SK-N-SH (cell line): ENCODE data around the gene IL18. TPM values are rescaled to one million over a fixed set of nuclear protein-coding genes. Genes with fewer than 3 reads are reported as not detected.

Source experiments
- CTCF ChIA-PET: fragments of 300-600, 350-600 bp; formaldehyde crosslinking; extraction: SDS; loops from one replicate; lab custom pipeline; 2021; lab: Yijun Ruan, JAX
- POLR2A ChIA-PET: fragments of 350-600 bp; sonication (Branson Sonifier 250); formaldehyde crosslinking; extraction: SDS; loops from one replicate; lab custom pipeline; 2020; ENCODE audit warnings: antibody characterized with exemption, inconsistent platforms; lab: Yijun Ruan, JAX
- DNase-seq: peaks from one replicate; pipeline ENCODE4 v3.0.0; 2012
- H2AFZ ChIP-seq: fragments of 200-600 bp; sonication (generic); 2 replicates; pipeline ENCODE4 v1.8.1; 2016; ENCODE audit warnings: antibody characterized with exemption, mild to moderate bottlenecking, low read depth
- H3F3A ChIP-seq: fragments of 200-600 bp; sonication (generic); replicated peaks from 2 replicates; pipeline ENCODE3; 2016; ENCODE audit warnings: antibody characterized with exemption, mild to moderate bottlenecking; ENCODE audit not compliant: insufficient read depth
- H3K27ac ChIP-seq, 2 experiments: fragments of 200-500 bp in 1 of 2; fragments of 200-600 bp in 1 of 2; sonication (Bioruptor generic) in 1 of 2; sonication (generic), shearing (Covaris generic) in 1 of 2; 2 replicates each; pipeline versions ENCODE4 v1.5.1 to v1.6.1; 2014 to 2016; ENCODE audit warnings: low read depth in 2 of 2, inconsistent platforms in 1 of 2, low read length in 1 of 2, mild to moderate bottlenecking in 1 of 2, mixed read lengths in 1 of 2
- H3K27me3 ChIP-seq: fragments of 200-600 bp; sonication (generic), shearing (Covaris generic); 2 replicates; pipeline ENCODE4 v1.6.1; 2016; ENCODE audit warnings: mixed run types; ENCODE audit not compliant: insufficient read depth
- H3K36me3 ChIP-seq, 2 experiments: fragments of 200-500 bp in 1 of 2; fragments of 200-600 bp in 1 of 2; sonication (Bioruptor generic) in 1 of 2; sonication (generic) in 1 of 2; replicated peaks in 1 of 2; 2 replicates each; pipeline versions ENCODE3 to v1.5.1; 2014 to 2016; ENCODE audit warnings: low read length in 1 of 2, mild to moderate bottlenecking in 1 of 2; ENCODE audit not compliant: insufficient read depth in 2 of 2, control insufficient read depth in 1 of 2
- H3K4me1 ChIP-seq, 2 experiments: fragments of 200-500 bp in 1 of 2; fragments of 200-600 bp in 1 of 2; sonication (Bioruptor generic) in 1 of 2; sonication (generic), shearing (Covaris generic) in 1 of 2; 2 replicates each; pipeline versions ENCODE4 v1.5.1 to v1.6.1; 2014 to 2016; ENCODE audit warnings: low read depth in 1 of 2, low read length in 1 of 2, mixed run types in 1 of 2; ENCODE audit not compliant: insufficient read depth in 2 of 2, control insufficient read depth in 1 of 2
- H3K4me2 ChIP-seq: fragments of 200-600 bp; sonication (generic), shearing (Covaris generic); 2 replicates; pipeline ENCODE4 v1.6.1; 2017; ENCODE audit warnings: mixed run types
- H3K4me3 ChIP-seq, 2 experiments: fragments of 200-500 bp in 1 of 2; fragments of 200-600 bp in 1 of 2; sonication (Bioruptor generic) in 1 of 2; sonication (generic), shearing (Covaris generic) in 1 of 2; 2 replicates each; pipeline versions ENCODE4 v1.5.1 to v1.8.1; 2014 to 2016; ENCODE audit warnings: low read depth in 2 of 2, inconsistent platforms in 1 of 2, low read length in 1 of 2, mild to moderate bottlenecking in 1 of 2, mixed read lengths in 1 of 2, moderate library complexity in 1 of 2
- H3K79me2 ChIP-seq: fragments of 200-600 bp; sonication (generic); 2 replicates; pipeline ENCODE4 v1.8.1; 2017; ENCODE audit warnings: mild to moderate bottlenecking; ENCODE audit not compliant: insufficient read depth
- H3K9ac ChIP-seq: fragments of 200-600 bp; sonication (generic); 2 replicates; pipeline ENCODE4 v1.6.1; 2017; ENCODE audit warnings: mixed run types
- H3K9me2 ChIP-seq: fragments of 200-600 bp; sonication (generic); 2 replicates; pipeline ENCODE4 v1.6.1; 2017; ENCODE audit warnings: mixed run types
- H3K9me3 ChIP-seq: fragments of 200-600 bp; sonication (generic); 2 replicates; pipeline ENCODE4 v1.6.1; 2017; ENCODE audit warnings: mixed run types, mild to moderate bottlenecking, moderate library complexity
- H4K20me1 ChIP-seq: fragments of 200-600 bp; sonication (generic); 2 replicates; pipeline ENCODE4 v1.6.1; 2017; ENCODE audit warnings: mild to moderate bottlenecking, mixed run types; ENCODE audit not compliant: insufficient read depth
- CHD2 ChIP-seq: fragments of 150-350 bp; IDR thresholded peaks from 2 replicates; pipeline ENCODE4 v1.6.1; 2018; ENCODE audit warnings: low read length; ENCODE audit not compliant: partially characterized antibody
- CTCF ChIP-seq: fragments of 200-600 bp; sonication (generic); IDR thresholded peaks from 2 replicates; pipeline ENCODE4 v1.6.1; 2017; ENCODE audit warnings: antibody characterized with exemption, mild to moderate bottlenecking, moderate library complexity
- FOSL2 ChIP-seq: IDR thresholded peaks from 2 replicates; pipeline ENCODE4 v1.4.0; 2012; ENCODE audit warnings: low read depth, mild to moderate bottlenecking, moderate library complexity, borderline replicate concordance
- FOXJ3 ChIP-seq: sonication (generic); formaldehyde crosslinking; IDR thresholded peaks from 2 replicates; pipeline ENCODE4 v1.5.1; 2020; ENCODE audit warnings: mild to moderate bottlenecking, missing genetic modification reagents
- GABPA ChIP-seq: IDR thresholded peaks from 2 replicates; pipeline ENCODE4 v1.4.0; 2012; ENCODE audit warnings: low read depth, mild to moderate bottlenecking
- GATA2 ChIP-seq: sonication (generic); formaldehyde crosslinking; IDR thresholded peaks from 2 replicates; pipeline ENCODE4 v1.5.0; 2020; ENCODE audit warnings: mild to moderate bottlenecking, missing genetic modification reagents
- JUND ChIP-seq: IDR thresholded peaks from 2 replicates; pipeline ENCODE4 v1.4.0; 2012
- MAX ChIP-seq: IDR thresholded peaks from 2 replicates; pipeline ENCODE4 v1.4.0; 2012; ENCODE audit warnings: low read depth
- NRF1 ChIP-seq: IDR thresholded peaks from 2 replicates; pipeline ENCODE4 v1.6.1; 2012; ENCODE audit warnings: low read depth, mild to moderate bottlenecking, low read length
- PBX3 ChIP-seq: IDR thresholded peaks from 2 replicates; pipeline ENCODE4; 2012
- POLR2AphosphoS5 ChIP-seq: IDR thresholded peaks from 2 replicates; pipeline ENCODE4 v1.6.1; 2012; ENCODE audit warnings: low read depth, low read length
- RAD21 ChIP-seq: IDR thresholded peaks from 2 replicates; pipeline ENCODE4 v1.6.1; 2012; ENCODE audit warnings: mild to moderate bottlenecking, low read length
- RXRA ChIP-seq: IDR thresholded peaks from 2 replicates; pipeline ENCODE4 v1.4.0; 2012; ENCODE audit warnings: low read depth, mild to moderate bottlenecking, borderline replicate concordance
- SIN3A ChIP-seq: IDR thresholded peaks from 2 replicates; pipeline ENCODE4 v1.6.1; 2012; ENCODE audit warnings: low read depth, mild to moderate bottlenecking, low read length, moderate library complexity, borderline replicate concordance
- SMC3 ChIP-seq: IDR thresholded peaks from 2 replicates; pipeline ENCODE4 v1.6.1; 2012; ENCODE audit warnings: low read depth, low read length, improper control_type of control experiment
- TCF12 ChIP-seq: IDR thresholded peaks from 2 replicates; pipeline ENCODE4 v1.4.0; 2012
- USF1 ChIP-seq: IDR thresholded peaks from 2 replicates; pipeline ENCODE4 v1.4.0; 2012; ENCODE audit warnings: low read depth, borderline replicate concordance
- YY1 ChIP-seq: IDR thresholded peaks from 2 replicates; pipeline ENCODE4 v1.4.0; 2012; ENCODE audit warnings: low read depth, mild to moderate bottlenecking
- ZBTB33 ChIP-seq: IDR thresholded peaks from 2 replicates; pipeline ENCODE4 v1.4.0; 2012; ENCODE audit warnings: low read depth, borderline replicate concordance
- WGBS: methylation state at CpG from one replicate; pipeline ENCODE4 v1.1.6; 2017; ENCODE audit warnings: low lambda C conversion rate; 5-methylcytosine and 5-hydroxymethylcytosine counted together
- polyA plus RNA-seq, 3 experiments: library from polyadenylated mRNA; depleted of rRNA; stranded (reverse); fragments of >200 nt; gene quantifications; 2 replicates each; pipeline ENCODE4 v1.2.3, GENCODE V29; 2012

Gene IL18
- polyA plus RNA-seq, 1 of the 3 experiments (the other 2 are of a cell fraction) = 0.28 TPM

- no peaks in the 10 kb centered on the region for H3F3A ChIP-seq
- no peak for DNase-seq
- 93% methylated on average over 11 of the region's 11 CpGs for WGBS
- no peak overlapping the region for H3K9ac ChIP-seq
- TF ChIP-seq ZBTB33 = no peak
- no peak for TF ChIP-seq GABPA
- TF ChIP-seq CHD2 = no peak
- TF ChIP-seq CTCF = no peak
- TF ChIP-seq USF1 = no peak
- no peak for TF ChIP-seq NRF1
- no peak for TF ChIP-seq FOSL2
- no peak for TF ChIP-seq POLR2AphosphoS5
- no peak for TF ChIP-seq SMC3
- TF ChIP-seq GATA2 = no peak
- no peak for TF ChIP-seq RXRA
- TF ChIP-seq TCF12 = no peak
- TF ChIP-seq RAD21 = no peak
- TF ChIP-seq FOXJ3 (CRISPR knock-in tag) = no peak
- no peak for TF ChIP-seq JUND
- no peak for TF ChIP-seq SIN3A
- TF ChIP-seq PBX3 = no peak
- no peak for TF ChIP-seq YY1
- no peak for TF ChIP-seq MAX
- H2AFZ ChIP-seq = no peak overlapping the region
- POLR2A ChIA-PET = no interaction called here
- no peaks in the 10 kb centered on the region for H3K27me3 ChIP-seq
- no peak overlapping the region for H3K27ac ChIP-seq
- H3K4me3 ChIP-seq = no peak overlapping the region
- peaks cover 21 to 23% of the 10 kb centered on the region in 2 experiments for H3K36me3 ChIP-seq
- H4K20me1 ChIP-seq = no peaks in the 10 kb centered on the region
- H3K9me2 ChIP-seq = no peaks in the 10 kb centered on the region
- H3K4me1 ChIP-seq = no peaks in the 10 kb centered on the region
- CTCF ChIA-PET = interaction anchor here (0.7 to 2.9 kb wide), 5 partner anchors 8 to 227 kb away, joined by 3 to 15 read pairs (median 3); partner anchors contain the start of gene ALG9
- no peaks in the 10 kb centered on the region for H3K9me3 ChIP-seq
- H3K4me2 ChIP-seq = no peak overlapping the region
- no peaks in the 10 kb centered on the region; the same call in 1 of the 2 replicates for H3K79me2 ChIP-seq
Measured at GRCh38 chr11:112097734-112098528, 66.0 kb downstream of the IL18 start.
